ENCODE measurements around the gene MRPL33.
"Not testable (repeated sequence)": the region's sequence is repeated elsewhere in the genome, so short reads cannot be mapped to it uniquely, and the experiment has no call there.

MRPL33 gene

DNA sequence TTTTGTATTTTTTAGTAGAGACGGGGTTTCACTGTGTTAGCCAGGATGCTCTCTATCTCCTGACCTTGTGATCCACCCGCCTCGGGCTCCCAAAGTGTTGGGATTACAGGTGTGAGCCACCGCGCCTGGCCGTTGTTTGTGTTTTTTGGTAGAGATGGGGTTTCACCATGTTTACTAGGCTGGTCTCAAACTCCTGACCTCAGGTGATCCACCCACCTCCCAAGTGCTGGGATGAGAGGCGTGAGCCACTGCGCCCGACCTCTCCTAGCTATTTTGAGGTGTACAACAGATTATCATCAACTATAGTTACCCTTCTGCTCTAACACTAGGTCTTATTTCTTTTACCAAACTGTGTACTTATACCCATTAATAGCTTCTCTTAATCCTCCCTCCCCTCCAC, 28.9 kb upstream of the MRPL33 start:
- no peak for DNase-seq

DNA sequence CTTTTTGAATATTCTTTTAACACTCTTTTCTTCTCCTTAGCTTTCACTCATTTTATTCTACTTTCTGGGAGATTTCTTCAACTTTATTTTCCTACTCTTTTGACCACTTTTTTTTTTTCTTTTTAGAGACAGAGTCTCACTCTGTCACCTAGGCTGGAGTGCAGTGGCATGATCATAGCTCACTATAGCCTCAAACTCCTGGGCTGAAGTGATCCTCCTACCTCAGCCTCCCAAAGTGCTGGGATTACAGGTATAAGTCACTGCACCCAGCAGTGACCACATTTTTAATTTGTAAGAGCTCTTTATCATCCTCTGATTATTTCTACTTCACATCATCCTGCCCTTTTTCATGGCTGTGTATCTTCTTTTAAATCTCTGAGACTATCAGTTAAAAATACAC, 26.0 kb upstream of the MRPL33 start:
- DNase-seq, result not testable (repeated sequence)

DNA sequence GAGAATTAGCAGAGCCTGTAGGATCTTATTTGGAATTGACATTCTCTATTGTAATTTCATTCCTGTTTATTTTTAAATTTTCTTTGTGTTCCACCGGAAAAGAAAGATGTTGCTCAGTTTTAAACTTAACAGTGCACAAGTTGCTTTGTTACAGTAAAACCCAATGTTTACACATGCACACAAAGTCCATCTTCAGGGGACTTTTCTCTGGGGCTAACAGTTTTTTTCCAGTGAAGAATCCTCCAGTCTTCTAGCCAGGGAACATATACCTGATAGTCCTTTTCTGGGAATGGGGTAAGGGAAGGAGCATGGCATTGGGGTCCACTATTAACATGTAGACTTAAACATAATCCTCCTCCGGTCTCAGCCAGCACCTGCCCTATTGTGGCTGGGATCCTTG, 25.2 kb upstream of the MRPL33 start:
- DNase-seq, result no peak

DNA sequence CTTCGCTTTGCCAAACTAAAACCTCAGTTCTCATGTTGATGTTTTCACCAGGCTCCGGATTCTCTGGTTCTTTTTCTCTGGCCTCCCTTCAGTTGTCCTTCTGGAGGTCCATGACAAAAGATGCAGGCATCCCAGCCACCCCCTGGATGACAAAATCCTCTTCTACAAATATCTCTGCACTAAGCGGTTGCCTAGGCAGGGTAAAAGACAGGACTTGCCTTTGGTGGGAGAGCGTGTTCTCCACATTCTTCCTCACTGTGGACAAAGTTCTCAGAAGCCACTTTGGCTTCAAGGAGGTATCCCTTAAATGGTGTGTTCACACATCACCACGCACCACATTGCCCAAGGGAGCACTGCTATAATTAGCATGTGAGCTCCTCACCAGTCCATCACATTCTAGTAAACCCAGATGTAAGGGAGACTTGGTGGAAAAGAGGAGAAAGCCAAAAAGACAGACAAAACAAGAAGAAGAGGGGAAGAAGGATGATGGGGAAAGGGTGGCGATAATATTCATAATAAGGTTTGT, 23.6 kb upstream of the MRPL33 start:
- DNase-seq, result no peak

DNA sequence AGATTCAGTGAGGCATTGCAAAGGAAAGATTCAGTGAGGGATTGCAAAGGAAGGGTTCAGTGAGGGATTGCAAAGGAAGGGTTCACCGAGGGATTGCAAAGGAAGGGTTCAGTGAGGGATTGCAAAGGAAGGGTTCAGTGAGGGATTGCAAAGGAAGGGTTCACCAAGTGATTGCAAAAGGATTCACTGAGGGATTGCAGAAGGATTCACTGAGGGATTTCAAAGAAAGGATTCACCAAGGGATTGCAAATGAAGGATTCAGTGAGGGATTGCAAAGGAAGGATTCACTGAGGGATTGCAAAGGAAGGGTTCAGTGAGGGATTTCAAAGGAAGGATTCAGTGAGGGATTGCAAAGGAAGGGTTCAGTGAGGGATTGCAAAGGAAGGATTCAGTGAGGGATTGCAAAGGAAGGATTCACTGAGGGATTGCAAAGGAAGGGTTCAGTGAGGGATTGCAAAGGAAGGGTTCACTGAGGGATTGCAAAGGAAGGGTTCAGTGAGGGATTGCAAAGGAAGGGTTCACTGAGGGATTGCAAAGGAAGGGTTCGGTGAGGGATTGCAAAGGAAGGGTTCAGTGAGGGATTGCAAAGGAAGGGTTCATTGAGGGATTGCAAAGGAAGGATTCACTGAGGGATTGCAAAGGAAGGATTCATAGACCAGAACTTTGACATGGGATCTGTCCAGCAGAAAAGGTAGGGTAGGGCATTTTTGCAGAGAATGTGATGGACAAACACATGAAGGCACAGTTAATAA, 22.5 kb upstream of the MRPL33 start:
- not testable (repeated sequence) for DNase-seq

DNA sequence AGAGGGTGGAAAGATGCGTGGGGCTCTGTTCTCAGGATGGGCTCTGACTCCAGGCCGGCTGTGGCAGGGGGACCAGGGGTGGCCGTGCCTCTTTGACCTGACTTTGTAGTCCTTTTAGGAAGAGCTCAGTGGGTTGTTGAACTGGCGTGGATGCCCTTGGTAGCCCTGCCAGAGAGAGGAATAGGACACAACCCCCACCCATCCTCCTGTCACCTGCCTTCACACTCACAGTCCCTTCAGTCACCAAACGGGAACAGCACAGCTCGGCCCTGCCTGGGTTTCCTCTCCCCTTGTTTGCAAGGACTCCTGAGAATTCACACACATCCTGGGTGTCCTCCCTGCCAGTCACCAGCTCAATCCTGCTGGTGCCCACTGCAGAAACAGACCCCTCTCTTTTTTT, 20.1 kb upstream of the MRPL33 start:
- no peak for DNase-seq

DNA sequence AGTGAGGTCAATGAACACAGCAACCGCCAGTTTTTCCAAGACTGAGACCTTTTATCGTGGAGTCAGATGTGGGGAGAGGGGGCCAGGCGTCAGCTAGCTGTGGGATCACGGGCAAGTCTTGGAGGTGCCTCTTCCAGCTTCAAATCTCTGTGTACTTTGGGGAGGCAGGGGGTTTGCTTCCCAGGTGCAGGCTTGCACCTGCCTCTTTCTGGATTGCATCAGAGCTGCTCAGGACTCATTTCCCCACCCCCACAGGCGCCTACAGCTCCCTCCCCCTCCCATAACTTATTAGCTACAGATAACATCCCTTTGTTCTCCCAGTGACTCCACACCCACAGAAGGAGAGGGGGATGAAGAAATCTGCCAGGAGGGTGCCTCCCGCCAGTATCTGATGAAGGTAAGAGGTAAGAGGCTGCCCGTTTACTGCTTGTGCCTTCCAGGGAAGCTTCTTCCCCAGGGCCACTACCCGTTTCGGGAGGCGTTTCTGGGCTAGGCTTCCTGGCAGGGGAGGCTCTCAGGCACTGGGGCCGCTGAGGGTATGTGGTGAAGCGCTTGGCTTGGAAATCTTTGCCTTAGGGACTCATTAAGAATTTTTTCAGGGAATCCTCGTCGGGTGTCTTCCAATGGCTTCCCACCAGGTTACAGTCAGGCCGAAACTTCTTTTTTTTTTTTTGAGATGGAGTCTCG, 18.8 kb upstream of the MRPL33 start:
- DNase-seq, result no peak

DNA sequence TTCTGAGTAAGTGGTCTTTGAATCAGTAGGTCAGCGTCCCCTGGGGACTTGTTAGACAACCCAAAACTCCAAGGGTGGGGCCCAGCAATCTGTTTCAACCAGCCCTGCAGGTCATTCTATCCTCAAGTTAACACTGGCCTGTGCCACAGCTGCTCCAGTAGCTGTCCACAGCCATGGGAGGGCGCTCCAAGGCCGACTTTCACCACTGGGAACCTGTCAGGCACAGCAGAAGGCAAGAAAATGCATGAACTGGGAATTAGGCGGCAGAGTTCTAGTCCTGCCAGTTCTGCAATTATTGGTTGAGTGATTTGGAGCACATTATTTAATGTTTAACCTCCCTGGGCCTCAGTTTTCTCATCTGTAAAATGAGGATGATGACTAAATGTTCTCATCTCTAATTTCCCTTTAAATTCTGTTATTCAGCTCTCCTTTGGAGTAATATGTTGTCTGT, 17.4 kb upstream of the MRPL33 start:
- peak; percentile 60 to 89 for DNase-seq

DNA sequence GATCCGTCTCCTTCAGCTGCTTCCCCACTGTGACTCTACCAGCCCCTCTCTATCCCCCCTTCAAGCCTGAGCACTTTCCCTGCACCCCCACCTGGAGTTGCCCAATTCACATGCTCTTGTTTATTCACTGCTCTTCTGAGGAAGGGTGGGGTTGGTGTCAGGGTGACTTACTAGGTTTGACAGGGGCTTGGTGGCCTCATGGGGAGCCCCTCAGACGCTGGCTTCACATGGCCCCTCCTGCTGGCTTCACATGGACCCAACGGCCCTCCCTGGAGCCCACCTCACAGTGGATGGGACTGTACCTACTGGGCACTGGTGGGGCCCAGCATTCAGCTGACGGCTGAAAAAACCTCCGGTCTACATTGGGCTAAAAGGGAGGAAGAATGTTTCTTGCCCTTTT, 16.7 kb upstream of the MRPL33 start:
- DNase-seq, result no peak

DNA sequence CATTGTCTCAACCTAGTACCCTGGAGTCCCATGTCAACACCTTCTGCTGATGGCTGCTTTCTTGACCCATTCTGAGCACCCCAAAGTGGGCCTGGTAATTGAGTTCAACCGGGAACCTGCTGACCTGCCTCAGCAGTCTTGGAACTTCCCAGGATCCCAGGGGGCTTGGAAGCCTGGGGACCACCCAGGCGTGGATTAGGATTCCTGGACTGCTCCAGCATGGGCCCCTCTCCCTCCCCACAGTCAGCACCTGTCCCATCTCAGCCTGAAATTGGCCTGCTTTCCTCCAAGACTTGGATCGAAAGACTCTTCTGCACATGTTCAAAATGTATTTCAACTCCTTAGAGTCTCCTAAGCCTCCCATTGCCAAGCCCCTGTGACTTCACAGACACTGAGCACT, 15.4 kb upstream of the MRPL33 start:
- no peak for DNase-seq

DNA sequence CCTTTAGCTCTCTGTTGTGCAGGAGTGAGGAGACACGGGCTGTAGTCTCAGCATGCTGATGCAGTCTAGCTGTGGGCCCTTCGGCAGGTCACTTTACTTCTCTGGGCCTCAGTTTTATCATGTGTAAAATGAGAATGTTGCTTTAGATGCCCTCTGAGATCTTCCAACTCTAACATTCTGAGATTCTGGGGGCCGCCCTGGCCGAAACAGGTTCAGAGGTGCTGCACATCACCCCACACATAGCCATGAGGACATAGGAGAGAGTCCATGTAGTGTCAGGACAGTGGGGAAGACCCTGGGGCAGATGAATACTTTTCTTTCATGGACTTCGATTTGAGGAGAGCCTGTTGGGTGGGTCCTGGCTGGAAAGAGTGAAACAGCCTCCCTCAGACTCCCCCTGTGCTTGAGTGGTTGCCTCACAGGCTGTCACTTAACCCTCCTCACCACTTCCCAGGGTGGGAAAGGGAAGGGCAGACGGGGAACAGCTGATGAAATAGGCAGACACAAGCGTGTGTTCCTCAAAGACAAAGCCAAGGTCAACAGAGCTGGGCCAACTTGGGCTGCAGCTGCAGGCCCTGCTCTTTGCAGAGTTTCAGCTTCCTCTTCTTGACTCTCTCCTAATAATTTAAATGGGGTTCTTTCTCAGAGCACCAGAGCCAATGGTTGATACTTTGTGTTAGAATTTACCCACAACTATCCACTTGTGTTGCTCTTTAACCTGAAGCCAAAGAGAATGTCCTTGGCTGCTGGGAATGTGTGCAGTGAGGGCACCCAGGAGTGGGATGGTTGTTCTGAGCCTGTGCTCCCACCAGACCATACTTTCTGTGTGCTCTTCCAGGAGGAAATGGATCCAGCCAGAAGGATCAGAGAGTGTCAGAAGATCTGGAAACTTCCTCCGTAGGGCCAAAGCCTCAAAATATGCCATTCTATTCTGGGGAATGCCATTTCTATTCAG, 14.7 kb upstream of the MRPL33 start:
- DNase-seq, result peak; percentile 51 to 68

DNA sequence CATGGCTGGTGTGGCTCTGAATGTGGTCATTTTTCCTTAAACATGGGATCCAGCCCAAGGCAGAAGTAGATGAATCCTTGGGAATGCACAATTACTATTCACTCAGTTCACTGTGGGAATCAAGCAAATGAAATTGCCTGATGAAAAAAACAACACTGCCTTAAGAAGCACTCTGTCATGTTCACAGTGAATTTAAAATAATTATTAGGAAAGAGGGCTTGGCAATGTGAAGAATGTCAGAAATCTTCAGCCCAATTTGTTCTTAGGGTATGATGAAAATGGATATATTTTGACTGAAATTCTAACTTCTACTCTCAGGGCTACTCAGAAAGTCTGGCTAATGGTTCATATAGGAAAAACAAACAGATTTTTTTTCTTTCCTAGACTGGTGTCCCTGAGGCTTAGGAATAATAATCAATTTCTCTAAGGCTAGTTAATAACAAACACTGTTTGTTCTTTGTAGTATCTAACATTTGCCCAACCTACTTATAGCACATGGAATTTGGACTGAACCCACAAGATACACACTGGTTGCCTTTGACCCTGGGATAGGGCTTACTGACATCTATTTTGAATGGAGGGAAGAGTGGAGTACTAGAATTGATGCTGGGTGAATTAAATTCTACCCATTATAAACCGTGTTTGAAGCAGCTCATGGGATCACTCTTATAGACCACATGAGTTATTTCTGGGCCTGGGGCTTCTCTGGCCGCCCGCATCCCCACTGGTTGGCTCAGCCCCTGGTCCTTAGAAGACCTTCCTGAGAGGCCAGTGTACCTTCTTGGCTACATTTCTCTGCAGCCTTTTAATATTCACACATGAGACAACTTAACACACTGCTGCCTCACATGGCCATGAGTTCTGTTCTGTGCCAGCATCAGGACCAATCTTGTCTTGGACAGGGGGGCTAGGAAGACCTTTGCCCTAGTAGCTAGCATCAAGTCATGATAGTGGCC, 8.3 kb upstream of the MRPL33 start:
- DNase-seq, result no peak

DNA sequence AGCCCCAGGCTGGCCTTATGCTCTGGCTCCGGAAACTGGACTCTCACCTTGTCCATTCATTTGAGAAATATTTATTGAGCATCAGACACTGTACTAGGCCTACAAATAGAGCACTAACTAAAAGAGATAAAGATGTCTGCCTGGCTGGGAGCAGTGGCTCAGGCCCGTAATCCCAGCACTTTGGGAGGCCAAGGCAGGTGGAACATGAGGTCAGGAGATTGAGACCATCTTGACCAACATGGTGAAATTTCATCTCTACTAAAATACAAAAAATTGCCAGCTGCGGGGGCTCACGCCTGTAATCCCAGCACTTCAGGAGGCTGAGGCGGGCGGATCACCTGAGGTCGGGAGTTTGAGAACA, 7.6 kb upstream of the MRPL33 start:
- DNase-seq, result no peak

DNA sequence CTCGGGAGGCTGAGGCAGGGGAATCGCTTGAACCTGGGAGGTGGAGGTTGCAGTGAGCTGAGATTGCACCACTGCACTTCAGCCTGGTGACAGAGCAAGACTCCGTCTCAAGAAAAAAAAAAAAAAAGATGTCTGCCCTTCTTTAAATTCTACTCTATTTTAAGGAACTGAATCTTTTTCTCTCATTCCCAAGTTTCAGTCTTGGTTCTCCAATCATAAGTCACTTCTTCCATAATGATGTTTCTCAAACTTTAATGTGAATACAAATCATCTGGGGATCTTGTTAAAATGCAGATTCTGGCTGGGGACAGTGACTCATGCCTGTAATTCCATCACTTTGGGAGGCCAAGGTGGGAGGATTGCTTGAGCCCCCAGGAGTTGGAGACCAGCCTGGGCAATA, 7.0 kb upstream of the MRPL33 start:
- peak; percentile 34 to 53 for DNase-seq

DNA sequence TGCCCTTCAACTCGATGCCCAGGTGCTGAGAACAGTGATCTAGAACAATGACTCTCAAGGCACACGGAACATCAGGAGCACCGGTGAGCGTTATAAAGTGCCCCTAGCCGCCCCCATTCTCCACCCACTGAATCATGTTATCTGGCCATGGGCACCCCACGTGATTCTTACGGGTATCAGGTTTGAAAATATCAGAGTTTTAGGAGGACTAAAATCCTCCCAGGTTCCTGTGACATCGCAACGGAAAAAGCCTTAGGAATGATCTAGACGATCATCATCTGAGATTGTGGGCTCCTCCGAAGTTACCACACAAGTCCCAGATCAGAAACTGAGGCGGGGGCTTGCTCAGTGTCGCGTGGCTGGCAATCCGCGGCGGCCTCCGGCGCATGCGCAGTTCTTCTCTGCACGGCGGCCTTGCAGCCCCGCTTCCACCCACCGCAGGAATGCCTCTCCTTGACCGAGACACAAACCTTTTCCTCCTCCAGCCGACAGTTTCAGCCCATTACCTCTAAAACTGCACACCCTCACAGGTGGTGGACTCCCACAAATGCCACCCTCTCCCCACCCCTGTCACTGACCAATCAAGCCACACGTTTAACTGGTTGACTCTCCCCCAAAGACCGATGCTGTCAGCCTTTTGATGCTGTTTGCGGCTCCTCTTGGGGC, 5.8 kb upstream of the MRPL33 start:
- DNase-seq, result peak; percentile 37 to 59

DNA sequence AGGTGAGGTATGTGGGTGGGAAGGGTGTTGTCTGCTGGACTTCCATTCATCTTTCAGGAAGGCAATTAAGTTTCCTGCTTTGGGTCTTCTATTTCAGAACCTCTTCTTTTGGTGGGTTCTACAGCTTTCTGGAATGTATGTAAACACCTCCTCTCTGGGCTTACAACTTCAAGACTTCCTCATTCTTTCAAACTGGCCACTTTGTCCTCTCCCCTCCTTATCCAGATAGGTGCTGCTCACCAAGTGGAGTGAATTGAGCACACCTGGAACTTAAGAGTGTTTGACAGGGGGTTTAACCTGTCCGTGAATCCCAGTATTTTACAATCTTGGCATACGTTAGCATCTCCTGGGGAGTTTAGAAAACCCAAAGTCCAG, 5.2 kb upstream of the MRPL33 start:
- DNase-seq, result no peak

DNA sequence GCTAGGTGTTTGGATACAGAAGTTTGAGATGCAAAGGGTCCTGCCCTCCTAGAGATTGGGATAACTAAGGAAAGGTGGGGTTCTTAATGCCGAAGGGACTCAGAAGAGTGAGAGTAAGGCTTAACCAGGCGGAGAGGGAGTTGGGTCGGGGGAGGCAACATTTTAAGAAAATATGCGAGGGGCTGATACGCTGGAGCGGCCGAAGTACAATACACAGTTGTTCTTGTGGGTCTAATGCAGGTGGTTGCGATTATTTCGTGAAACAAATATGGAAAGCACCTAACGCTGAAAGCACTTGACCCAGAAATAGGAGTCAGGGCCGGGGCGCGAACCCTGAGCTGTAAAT, 344 bp upstream of the MRPL33 start:
- no peak for DNase-seq

DNA sequence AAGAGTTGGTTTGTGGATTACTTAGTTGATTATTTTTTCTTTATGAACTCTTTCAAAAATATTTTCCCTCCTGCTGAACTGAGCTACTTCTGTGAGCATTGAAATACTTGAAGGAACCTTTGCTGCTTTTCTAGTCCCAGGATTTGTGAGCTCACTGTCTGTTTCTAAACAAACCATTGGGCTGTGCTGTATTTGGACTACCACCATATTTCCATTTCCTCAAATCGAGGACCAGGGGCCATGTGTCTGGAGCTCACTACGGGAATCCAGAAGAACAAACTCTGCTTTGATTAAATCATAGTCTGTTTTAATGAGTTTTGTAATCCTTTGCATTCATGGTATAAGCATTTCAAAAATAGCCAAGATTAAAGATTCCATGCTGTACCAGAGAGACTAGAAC, 1.3 kb downstream of the MRPL33 start:
- DNase-seq, result no peak

DNA sequence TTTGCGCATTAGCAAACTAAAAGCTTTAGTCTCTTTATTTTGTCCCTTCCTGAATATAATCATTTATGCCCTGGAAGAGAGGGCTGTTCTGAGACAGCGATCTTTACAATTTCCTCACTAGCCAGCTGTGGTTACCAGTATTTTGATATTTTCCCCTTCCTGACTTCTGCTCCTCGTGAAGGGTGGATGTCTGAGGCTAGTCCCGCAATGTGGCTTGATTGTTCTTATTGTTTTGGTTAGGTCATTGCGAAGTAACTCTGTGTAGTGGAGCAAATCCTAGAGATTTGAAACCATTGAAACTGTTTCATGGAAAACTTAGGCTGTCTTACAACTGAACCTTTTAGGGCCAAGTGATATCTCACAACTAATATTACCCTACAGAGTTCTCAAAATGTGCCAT, 2.4 kb downstream of the MRPL33 start:
- no peak for DNase-seq

DNA sequence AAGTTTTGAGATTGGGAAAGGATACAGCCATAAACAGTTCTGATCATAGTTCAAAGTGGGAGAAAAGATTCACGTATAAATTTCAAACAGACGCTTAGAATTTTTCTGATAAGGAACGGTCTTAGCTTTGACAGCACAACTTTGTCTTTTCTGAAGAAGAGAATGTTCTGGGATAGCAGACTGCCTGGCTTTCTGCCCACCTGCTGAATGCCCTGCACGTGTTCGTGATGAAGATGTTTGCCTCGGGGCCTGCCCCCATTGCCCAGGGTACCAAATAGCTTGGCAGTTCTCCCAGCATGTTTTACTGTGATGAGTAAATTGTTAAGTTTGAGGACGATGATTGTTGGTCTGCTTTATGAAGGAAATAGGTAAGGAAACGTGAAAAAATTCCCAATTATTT, 4.6 kb downstream of the MRPL33 start:
- no peak for DNase-seq

DNA sequence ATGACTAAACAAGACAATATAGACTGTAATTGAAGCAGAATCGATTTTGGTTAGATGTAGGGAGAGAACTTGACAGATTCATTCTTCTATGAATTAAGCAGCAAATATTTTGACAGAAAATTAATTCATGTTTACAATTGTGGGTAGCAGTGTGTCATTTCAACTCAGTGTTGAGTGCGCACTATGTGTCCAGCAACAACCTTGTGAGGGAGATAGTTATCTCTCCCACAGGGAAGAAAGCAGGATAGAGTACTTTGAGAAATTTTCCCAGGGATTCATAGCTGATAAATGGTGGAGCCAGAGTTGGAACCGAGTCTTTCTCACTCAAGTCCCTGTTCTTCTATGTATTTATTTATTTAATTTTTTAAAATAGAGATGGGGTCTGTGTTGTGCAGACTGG, 5.2 kb downstream of the MRPL33 start:
- DNase-seq, result no peak

Measured in inflammatory macrophage treated with lipopolysaccharide for 1 hour (primary cell).